ENCODE results near the gene CRB3.

DNA sequence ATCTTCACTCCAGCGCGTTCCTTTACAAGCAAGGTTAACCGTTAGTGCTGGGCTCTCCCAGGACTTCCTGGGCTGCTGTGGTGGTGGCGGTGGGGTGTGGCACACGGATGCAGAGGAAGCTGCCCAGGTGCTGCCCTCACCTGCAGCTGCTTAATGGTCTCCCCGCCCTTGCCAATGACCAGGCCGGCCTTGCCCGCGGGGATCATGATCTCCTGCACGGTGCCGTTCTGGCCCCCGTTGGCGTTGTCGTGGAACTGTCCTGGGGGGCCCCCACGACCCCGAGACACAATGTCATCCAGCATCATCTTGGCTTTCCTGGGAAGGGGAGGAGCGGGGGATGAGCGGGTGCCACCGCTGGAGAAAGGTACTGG is 45.5 kb upstream of the CRB3 start:
- TF ChIP-seq TAF1 (IDR thresholded peaks at IDR 0.05; ENCODE audit: borderline replicate concordance, insufficient read depth, low read length), result no peak
- TF ChIP-seq, protein P1, sequence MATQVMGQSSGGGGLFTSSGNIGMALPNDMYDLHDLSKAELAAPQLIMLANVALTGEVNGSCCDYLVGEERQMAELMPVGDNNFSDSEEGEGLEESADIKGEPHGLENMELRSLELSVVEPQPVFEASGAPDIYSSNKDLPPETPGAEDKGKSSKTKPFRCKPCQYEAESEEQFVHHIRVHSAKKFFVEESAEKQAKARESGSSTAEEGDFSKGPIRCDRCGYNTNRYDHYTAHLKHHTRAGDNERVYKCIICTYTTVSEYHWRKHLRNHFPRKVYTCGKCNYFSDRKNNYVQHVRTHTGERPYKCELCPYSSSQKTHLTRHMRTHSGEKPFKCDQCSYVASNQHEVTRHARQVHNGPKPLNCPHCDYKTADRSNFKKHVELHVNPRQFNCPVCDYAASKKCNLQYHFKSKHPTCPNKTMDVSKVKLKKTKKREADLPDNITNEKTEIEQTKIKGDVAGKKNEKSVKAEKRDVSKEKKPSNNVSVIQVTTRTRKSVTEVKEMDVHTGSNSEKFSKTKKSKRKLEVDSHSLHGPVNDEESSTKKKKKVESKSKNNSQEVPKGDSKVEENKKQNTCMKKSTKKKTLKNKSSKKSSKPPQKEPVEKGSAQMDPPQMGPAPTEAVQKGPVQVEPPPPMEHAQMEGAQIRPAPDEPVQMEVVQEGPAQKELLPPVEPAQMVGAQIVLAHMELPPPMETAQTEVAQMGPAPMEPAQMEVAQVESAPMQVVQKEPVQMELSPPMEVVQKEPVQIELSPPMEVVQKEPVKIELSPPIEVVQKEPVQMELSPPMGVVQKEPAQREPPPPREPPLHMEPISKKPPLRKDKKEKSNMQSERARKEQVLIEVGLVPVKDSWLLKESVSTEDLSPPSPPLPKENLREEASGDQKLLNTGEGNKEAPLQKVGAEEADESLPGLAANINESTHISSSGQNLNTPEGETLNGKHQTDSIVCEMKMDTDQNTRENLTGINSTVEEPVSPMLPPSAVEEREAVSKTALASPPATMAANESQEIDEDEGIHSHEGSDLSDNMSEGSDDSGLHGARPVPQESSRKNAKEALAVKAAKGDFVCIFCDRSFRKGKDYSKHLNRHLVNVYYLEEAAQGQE (IDR thresholded peaks at IDR 0.05; ENCODE audit: insufficient read depth in 1 of 2, low read depth in 2 of 2, low read length in 2 of 2), result no peak
